ENCODE results near the gene NUP160.
"Not testable (repeated sequence)": the region's sequence is repeated elsewhere in the genome, so short reads cannot be mapped to it uniquely, and the experiment has no call there.

The NUP160 gene

GRCh38 chr11:47847892-47848699 is at the start of gene NUP160:
NUP160 (minus strand) TSS chr11:47848350; CDS start chr11:47848318, 32 bp downstream.
- peak; percentile 85 for DNase-seq (ENCODE audit: low read depth)

DNA sequence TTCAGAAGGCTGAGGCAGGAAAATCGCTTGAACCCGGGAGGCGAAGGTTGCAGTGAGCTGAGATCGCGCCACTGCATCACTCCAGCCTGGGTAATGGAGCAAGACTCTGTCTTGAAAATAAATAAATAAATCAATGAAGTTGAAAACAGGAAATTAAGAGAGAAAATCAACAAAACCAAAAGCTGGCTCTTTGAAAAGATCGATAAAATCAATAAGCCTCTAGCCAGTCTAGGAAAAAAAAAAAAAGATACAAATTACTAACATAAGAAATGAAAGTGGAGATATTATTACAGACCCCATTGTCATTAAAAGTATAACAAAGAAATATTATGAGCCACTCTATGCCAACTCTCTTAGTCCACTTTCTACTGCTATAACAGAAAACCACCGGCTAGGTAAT is 48.0 kb upstream of the NUP160 start:
- no peak for DNase-seq (ENCODE audit: low read depth)

GRCh38 chr11:47895035-47895434 is 46.9 kb upstream of the NUP160 start:
- no peak for DNase-seq (ENCODE audit: low read depth)

DNA sequence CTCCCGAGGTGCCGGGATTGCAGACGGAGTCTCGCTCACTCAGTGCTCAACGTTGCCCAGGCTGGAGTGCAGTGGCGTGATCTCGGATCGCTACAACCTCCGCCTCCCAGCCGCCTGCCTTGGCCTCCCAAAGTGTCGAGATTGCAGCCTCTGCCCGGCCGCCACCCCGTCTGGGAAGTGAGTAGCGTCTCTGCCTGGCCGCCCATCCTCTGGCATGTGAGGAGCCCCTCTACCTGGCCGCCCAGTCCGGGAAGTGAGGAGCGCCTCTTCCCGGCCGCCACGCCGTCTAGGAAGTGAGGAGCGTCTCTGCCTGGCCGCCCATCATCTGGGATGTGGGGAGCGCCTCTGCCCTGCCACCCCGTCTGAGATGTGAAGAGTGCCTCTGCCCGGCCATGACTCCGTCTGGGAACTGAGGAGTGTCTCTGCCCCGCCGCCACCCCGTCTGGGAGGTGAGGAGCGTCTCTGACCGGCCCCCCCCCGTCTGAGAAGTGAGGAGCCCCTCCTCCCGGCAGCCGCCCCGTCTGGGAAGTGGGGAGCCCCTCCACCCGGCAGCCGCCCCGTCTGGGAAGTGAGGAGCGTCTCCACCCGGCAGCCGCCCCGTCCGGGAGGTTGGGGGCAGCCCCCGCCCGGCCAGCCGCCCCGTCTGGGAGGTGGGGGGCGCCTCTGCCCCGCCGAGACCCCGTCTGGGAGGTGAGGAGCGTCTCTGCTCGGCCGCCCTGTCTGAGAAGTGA is 44.6 kb upstream of the NUP160 start:
- DNase-seq (ENCODE audit: low read depth): not testable (repeated sequence)

DNA sequence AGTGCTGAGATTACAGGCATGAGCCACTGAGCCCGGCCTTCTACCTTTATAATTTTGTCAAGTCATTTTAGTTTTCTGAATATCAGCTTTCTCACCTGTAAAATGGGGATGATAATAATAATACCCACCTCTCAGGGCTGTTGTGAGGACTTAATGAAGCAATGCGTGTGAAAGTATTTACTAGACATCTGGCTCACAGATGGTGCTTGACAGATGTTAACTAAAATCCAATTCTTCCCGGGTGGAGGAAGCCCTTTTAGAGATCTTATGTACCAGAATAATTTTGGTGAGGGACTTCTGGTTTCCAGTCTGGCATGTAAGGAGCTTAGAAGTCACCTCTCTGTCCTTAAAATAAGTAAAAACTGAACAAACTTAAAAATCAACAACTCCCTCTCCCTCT is 43.7 kb upstream of the NUP160 start:
- DNase-seq (ENCODE audit: low read depth): no peak

DNA sequence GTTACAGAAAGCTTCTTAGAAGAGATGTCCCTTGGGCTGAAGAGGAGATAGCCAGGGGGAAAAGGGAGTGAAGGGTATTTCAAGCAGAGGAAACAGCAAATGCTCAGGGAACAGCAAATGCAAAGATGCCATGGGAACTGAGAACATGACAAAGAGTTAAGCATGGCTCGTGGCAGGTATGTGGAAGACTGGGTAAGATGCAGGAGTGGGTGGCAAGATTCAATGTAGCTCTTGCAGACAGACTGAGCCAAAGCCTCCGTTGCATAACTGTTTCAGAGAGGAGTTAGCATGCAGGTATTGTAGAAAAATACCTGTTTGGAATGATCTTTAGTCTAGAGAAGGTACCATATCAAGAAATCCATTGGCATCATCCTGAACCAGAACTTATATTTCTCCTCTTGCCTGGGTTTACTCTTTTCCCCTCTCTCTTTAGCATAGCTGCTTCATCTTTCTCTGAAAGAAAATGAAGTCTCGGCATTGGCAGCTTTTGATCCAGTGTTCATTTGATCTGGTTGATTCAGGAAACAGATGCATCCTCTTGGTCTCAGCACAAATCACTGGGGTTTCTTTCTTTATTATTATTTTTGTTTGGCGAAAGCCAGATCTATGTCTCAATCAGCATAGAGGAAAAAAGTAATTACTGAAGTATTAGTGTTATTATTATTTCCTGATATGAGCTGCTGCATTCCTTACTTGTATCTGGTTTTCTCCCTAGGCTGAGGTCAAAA is 41.7 kb upstream of the NUP160 start:
- DNase-seq (ENCODE audit: low read depth): no peak

- no peak for DNase-seq (ENCODE audit: low read depth)
These were observed 39.9 kb upstream of the NUP160 start for GRCh38 chr11:47887910-47888569.

- DNase-seq (ENCODE audit: low read depth): no peak
These were observed 37.9 kb upstream of the NUP160 start for GRCh38 chr11:47886096-47886495.

DNA sequence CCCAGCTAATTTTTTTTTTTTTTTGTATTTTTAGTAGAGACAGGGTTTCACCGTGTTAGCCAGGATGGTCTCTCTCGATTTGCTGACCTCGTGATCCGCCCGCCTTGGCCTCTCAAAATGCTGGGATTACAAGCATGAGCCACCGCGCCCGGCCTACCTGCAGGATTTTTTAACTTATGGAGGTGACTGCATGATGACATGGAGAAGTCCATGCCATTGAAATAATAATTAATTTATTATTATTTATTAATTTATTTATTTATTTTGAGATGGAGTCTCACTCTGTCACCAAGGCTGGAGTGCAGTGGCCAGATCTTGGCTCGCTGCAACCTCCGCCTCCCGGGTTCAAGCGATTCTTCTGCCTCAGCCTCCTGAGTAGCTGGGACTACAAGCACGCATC is 34.3 kb upstream of the NUP160 start:
- not testable (repeated sequence) for DNase-seq (ENCODE audit: low read depth)

- no peak for DNase-seq (ENCODE audit: low read depth)
These were observed 33.0 kb upstream of the NUP160 start for GRCh38 chr11:47881145-47881544.

DNA sequence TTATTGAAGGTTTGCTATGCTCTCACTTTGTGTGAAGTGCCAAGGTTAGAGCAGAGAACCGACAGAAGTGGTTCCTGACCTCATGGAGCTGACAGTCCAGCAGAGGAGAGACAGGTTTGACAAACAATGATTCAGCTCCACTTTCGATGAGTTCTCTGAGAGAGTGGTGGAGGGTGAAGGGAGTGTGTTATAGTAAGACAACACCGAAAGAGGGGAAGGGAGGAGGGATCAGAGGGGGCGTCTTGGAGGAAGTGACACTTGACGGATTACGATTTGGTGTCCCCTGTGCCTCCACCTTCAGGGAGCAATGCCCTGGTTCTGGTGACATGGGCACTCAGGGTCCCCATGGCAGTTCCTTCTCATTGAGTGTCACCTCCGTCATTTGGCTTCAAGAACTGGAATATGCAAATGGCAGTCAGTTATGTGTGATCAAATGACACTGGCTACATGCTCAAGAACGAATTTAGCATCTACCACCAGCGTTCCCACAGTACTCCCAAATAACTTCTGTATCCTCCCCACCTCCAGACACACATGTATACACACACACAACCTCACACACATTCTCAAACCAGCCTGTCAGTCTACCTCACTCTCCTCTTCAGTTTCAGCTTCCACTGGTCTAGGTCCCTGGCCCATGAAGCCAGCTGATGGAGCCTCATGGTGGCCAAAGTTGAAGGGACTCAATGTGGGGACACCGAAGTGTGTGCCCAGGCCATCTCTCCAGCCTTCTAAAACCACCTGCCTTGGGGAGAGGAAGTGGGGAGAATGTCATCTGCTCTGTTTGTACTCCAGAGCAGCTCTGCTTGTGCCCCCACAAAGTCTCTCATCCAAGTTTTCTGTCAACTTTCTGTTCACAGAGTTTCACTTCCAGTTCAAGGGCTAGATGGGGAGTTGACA is 31.4 kb upstream of the NUP160 start:
- DNase-seq (ENCODE audit: low read depth): no peak

GRCh38 chr11:47875858-47876257 is 27.7 kb upstream of the NUP160 start:
- DNase-seq (ENCODE audit: low read depth): not testable (repeated sequence)

DNA sequence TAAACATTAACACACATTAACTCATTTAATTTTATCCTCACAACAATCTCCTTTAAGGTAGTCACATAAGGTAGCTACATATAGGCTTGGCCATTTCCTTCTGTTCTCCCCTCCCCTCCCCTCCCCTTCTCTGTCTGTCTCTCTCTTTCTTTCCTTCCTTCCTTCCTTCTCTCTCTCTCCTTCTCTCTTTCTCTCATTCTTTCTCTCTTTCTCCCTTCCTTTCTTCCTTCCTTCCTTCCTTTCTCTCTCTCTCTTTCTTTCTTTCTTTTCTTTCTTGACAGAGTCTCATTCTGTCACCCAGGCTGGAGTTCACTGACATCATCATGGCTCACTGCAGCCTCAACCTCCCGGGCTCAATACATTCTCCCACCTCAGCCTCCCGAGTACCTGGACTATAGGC is 22.3 kb upstream of the NUP160 start:
- DNase-seq (ENCODE audit: low read depth): no peak

GRCh38 chr11:47869544-47870393 is 21.6 kb upstream of the NUP160 start:
- no peak for DNase-seq (ENCODE audit: low read depth)

DNA sequence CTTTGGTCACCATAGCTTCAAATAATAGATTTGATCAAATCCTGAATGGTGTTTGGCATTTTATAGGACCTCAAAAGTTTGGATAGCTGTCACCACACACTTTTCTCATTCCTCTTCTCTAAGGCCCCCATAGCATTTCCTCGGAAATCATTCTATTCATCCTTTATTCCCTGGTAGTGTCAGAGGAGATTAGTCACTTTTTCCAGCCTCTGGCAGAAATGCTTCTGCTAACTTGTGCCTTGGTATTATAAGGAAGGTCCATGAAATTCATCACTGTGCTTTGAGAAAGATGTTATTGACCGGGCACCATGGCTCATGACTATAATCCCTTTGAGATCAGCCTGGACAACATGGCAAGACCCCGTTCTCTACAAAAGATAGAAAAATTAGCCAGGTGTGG is 19.7 kb upstream of the NUP160 start:
- DNase-seq (ENCODE audit: low read depth): no peak

DNA sequence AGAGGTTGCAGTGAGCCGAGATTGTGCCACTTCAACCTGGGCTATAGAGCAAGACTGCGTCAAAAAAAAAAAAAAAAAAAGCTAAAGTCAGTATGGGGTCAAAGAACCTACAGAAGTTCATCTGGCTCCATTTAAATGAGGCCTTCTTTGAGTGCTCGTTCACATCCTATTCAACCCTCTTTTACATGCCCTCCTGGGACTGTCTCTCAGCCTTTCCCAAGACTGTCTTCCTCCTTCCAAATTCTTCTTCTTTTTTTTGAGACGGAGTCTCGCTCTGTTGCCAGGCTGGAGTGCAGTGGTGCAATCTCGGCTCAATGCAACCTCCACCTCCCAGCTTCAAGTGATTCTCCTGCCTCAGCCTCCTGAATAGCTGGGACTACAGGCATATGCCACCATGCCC is 18.7 kb upstream of the NUP160 start:
- not testable (repeated sequence) for DNase-seq (ENCODE audit: low read depth)

DNA sequence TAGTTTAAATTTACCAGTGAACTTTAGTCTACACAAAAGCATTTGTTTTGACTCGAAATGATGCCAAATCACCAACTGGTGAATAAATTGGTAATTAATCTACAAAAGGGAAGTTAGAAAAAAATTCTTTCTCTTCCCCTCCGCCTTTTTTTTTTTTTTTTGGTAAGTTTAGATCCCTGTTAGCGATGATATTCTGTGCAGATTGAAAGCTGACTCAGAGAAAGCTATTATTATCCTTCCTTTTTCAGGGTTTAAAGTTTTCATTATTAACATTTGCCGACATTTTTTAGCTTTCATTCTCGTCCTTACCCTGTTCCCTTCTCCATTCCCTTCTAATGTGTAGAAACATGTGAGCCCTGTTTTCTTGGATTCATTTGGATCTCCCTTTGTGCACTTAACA is 16.8 kb upstream of the NUP160 start:
- no peak for DNase-seq (ENCODE audit: low read depth)

- DNase-seq (ENCODE audit: low read depth): no peak
These were observed 15.8 kb upstream of the NUP160 start for GRCh38 chr11:47863898-47864430.

GRCh38 chr11:47863189-47863897 is 15.2 kb upstream of the NUP160 start:
- DNase-seq (ENCODE audit: low read depth): no peak
